RWPE1 (cell line): ENCODE data around the gene PSG7.
"Not testable (repeated sequence)": the region's sequence is repeated elsewhere in the genome, so short reads cannot be mapped to it uniquely, and the experiment has no call there.

ENCODE experiments used
- CTCF ChIA-PET: fragments of 350-600 bp; sonication (Branson Sonifier 250); formaldehyde crosslinking; extraction: SDS; loops from one replicate; lab custom pipeline; 2021; lab: Yijun Ruan, JAX
- POLR2A ChIA-PET: fragments of 400-600 bp; formaldehyde crosslinking; extraction: SDS; loops from one replicate; lab custom pipeline; 2020; ENCODE audit warnings: antibody characterized with exemption; ENCODE audit not compliant: low non-redundant PET; lab: Yijun Ruan, JAX
- DNase-seq: peaks from one replicate; pipeline ENCODE4 v3.0.0; 2012; ENCODE audit warnings: low spot score
- H3K27ac ChIP-seq: fragments of 450-650 bp; 2 replicates; pipeline ENCODE4 v1.5.1; 2017
- CTCF ChIP-seq: fragments of 450-650 bp; conservative IDR thresholded peaks from 2 replicates; pipeline ENCODE4 v1.5.1; 2017; ENCODE audit warnings: low read depth, mild to moderate bottlenecking

Gene PSG7

GRCh38 chr19:42937107-42937506 is at the start of gene PSG7:
PSG7 (minus strand) TSS chr19:42937207; CDS start chr19:42937076, 131 bp downstream.
- H3K27ac ChIP-seq, DNase-seq, CTCF ChIA-PET, POLR2A ChIA-PET: not testable (repeated sequence)

- H3K27ac ChIP-seq, result no peak overlapping the region
- no peak for DNase-seq
- POLR2A ChIA-PET, result no interaction called here
- TF ChIP-seq CTCF, result no peak
- CTCF ChIA-PET, result no interaction called here
These were observed 48.6 kb upstream of the PSG7 start for GRCh38 chr19:42985588-42985987.

GRCh38 chr19:42982111-42982510 is 45.1 kb upstream of the PSG7 start:
- CTCF ChIA-PET, result interaction anchor here (0.7 kb wide), 1 partner anchor 52 kb away, joined by 3 read pairs; no protein-coding TSS in a partner anchor
- POLR2A ChIA-PET, H3K27ac ChIP-seq, DNase-seq: not testable (repeated sequence)

- DNase-seq, POLR2A ChIA-PET, H3K27ac ChIP-seq: not testable (repeated sequence)
- CTCF ChIA-PET, result interaction anchor here (0.6 kb wide), 1 partner anchor 143 kb away, joined by 5 read pairs; no protein-coding TSS in a partner anchor
These were observed 34.4 kb upstream of the PSG7 start for GRCh38 chr19:42971451-42971850.

- peak; percentile 45 for DNase-seq
- no peak for TF ChIP-seq CTCF
- ChIA-PET POLR2A (no interaction called here), CTCF (no interaction called here)
- no peak overlapping the region for H3K27ac ChIP-seq
These were observed 28.2 kb upstream of the PSG7 start for GRCh38 chr19:42965176-42965575.

- no peak for DNase-seq
- H3K27ac ChIP-seq, result no peak overlapping the region
- POLR2A ChIA-PET, result no interaction called here
- CTCF ChIA-PET, result no interaction called here
- no peak for TF ChIP-seq CTCF
These were observed 24.1 kb upstream of the PSG7 start for GRCh38 chr19:42961119-42961518.

- CTCF ChIA-PET, result not testable (repeated sequence)
These were observed 15.1 kb upstream of the PSG7 start for GRCh38 chr19:42952126-42952525.

GRCh38 chr19:42951476-42951875 is 14.5 kb upstream of the PSG7 start:
- DNase-seq, CTCF ChIA-PET, POLR2A ChIA-PET, H3K27ac ChIP-seq: not testable (repeated sequence)

More at GRCh38 chr19:42952126-42952525, 15.1 kb upstream of the PSG7 start:
- POLR2A ChIA-PET, H3K27ac ChIP-seq, DNase-seq: not testable (repeated sequence)

GRCh38 chr19:42942187-42942789 is 5.3 kb upstream of the PSG7 start:
- POLR2A ChIA-PET, result no interaction called here
- DNase-seq, result no peak
- H3K27ac ChIP-seq, result no peak overlapping the region
- TF ChIP-seq CTCF, result no peak; the same call in 1 of the 2 replicates
- CTCF ChIA-PET, result interaction anchor here (0.6 to 0.7 kb wide), 4 partner anchors 24 to 369 kb away, joined by 3 to 6 read pairs (median 3); no protein-coding TSS in a partner anchor

GRCh38 chr19:42934726-42935125 is 2.3 kb downstream of the PSG7 start:
- H3K27ac ChIP-seq, result peak overlapping the region; percentile 34; the same call in 1 of the 2 replicates
- DNase-seq, CTCF ChIA-PET, POLR2A ChIA-PET: not testable (repeated sequence)

- DNase-seq, POLR2A ChIA-PET: not testable (repeated sequence)
- CTCF ChIA-PET, result interaction anchor here (0.5 kb wide), 1 partner anchor 484 kb away, joined by 4 read pairs; no protein-coding TSS in a partner anchor
- peak overlapping the region; percentile 87 for H3K27ac ChIP-seq
These were observed 2.8 kb downstream of the PSG7 start for GRCh38 chr19:42934183-42934582.

GRCh38 chr19:42933412-42933811 is 3.6 kb downstream of the PSG7 start:
- DNase-seq, POLR2A ChIA-PET: not testable (repeated sequence)
- CTCF ChIA-PET, result interaction anchor here (0.5 kb wide), 1 partner anchor 483 kb away, joined by 4 read pairs; no protein-coding TSS in a partner anchor
- peak overlapping the region; percentile 87 for H3K27ac ChIP-seq
